A549 (cell line): Measurements from ENCODE around the gene UBA7. TPM values are rescaled to one million over a fixed set of nuclear protein-coding genes. Genes with fewer than 3 reads are reported as not detected.
"Not testable (repeated sequence)": the region's sequence is repeated elsewhere in the genome, so short reads cannot be mapped to it uniquely, and the experiment has no call there.

ENCODE experiments used
- ATAC-seq, 2 experiments: fragments of 200-7000 bp in 1 of 2; fragments of >200 bp in 1 of 2; cut with Nextera tagmentation in 1 of 2; cut with Tn5 transposase in 1 of 2; 3 replicates each; pipeline versions ENCODE4 v1.8.0 to v1.9.1; 2018 to 2020; ENCODE audit warnings: mild to moderate bottlenecking in 1 of 2, moderate library complexity in 1 of 2
- CTCF ChIA-PET: fragments of 300-600 bp; sonication (Branson Sonifier 250); formaldehyde crosslinking; extraction: SDS; loops from one replicate; lab custom pipeline; 2021; ENCODE audit warnings: antibody characterized with exemption, inconsistent platforms; lab: Yijun Ruan, JAX
- POLR2A ChIA-PET: fragments of 350-600 bp; formaldehyde crosslinking; extraction: SDS; loops from one replicate; lab custom pipeline; 2021; ENCODE audit warnings: antibody characterized with exemption, inconsistent platforms; lab: Yijun Ruan, JAX
- DNase-seq, 2 experiments: peaks; one replicate each; pipeline versions ENCODE4 v3.0.0 to v3.0.0-alpha.2; 2011 to 2016; ENCODE audit warnings: low read depth in 1 of 2, low spot score in 1 of 2
- FAIRE-seq: peaks from 2 replicates; lab custom pipeline; 2011; peaks lifted over from hg19 to GRCh38; lab: Jason Lieb, UNC
- H3K27ac ChIP-seq, 2 experiments: fragments of >200 bp; sonication (Bioruptor Twin); formaldehyde crosslinking; 3 replicates each; pipeline ENCODE4 v1.5.1; 2016 to 2017
- H3K4me1 ChIP-seq: fragments of >200 bp; sonication (Bioruptor Twin); formaldehyde crosslinking; 3 replicates; pipeline ENCODE4 v1.6.1; 2016
- H3K4me2 ChIP-seq: fragments of >200 bp; sonication (Bioruptor Twin); formaldehyde crosslinking; 3 replicates; pipeline ENCODE4 v1.6.1; 2016
- H3K4me3 ChIP-seq: fragments of >200 bp; sonication (Bioruptor Twin); formaldehyde crosslinking; 3 replicates; pipeline ENCODE4 v1.5.1; 2016
- H3K9me3 ChIP-seq: fragments of >200 bp; sonication (Bioruptor Twin); formaldehyde crosslinking; 3 replicates; pipeline ENCODE4 v1.6.1; 2016
- CHD4 ChIP-seq: fragments of 200-600 bp; sonication (generic); IDR thresholded peaks from 2 replicates; pipeline ENCODE4 v1.6.1; 2016; ENCODE audit warnings: antibody characterized with exemption, mild to moderate bottlenecking, borderline replicate concordance
- EHF ChIP-seq: fragments of 250-450 bp; sonication (Bioruptor Pico); IDR thresholded peaks from 2 replicates; pipeline ENCODE4 v1.5.0; 2020; ENCODE audit warnings: mild to moderate bottlenecking
- ESRRA ChIP-seq: fragments of 150-350 bp; IDR thresholded peaks from 2 replicates; pipeline ENCODE4 v1.6.1; 2014; ENCODE audit warnings: mild to moderate bottlenecking, low read length, borderline replicate concordance
- FOSL2 ChIP-seq, 2 experiments: fragments of 450-650 bp in 1 of 2; fragments of >200 bp in 1 of 2; sonication (Bioruptor Twin) in 1 of 2; formaldehyde crosslinking; IDR thresholded peaks; 2 replicates each; pipeline versions ENCODE4 v1.5.0 to v1.6.1; 2016 to 2020; ENCODE audit warnings: mild to moderate bottlenecking in 1 of 2, moderate library complexity in 1 of 2
- HOXB5 ChIP-seq: fragments of 250-450 bp; sonication (Bioruptor Pico); IDR thresholded peaks from 2 replicates; pipeline ENCODE4 v1.5.0; 2020; ENCODE audit warnings: mild to moderate bottlenecking, moderate library complexity
- KDM1A ChIP-seq: fragments of 200-600 bp; sonication (generic); IDR thresholded peaks from 2 replicates; pipeline ENCODE4 v1.6.1; 2016; ENCODE audit warnings: low read depth, mild to moderate bottlenecking
- SMC3 ChIP-seq: fragments of >200 bp; sonication (Bioruptor Twin); formaldehyde crosslinking; IDR thresholded peaks from 3 replicates; pipeline ENCODE4 v1.6.1; 2018; ENCODE audit warnings: inconsistent platforms
- ZSCAN20 ChIP-seq: fragments of 250-450 bp; sonication (Bioruptor Pico); IDR thresholded peaks from 2 replicates; pipeline ENCODE4 v1.8.0; 2022; ENCODE audit warnings: mild to moderate bottlenecking, moderate library complexity
- WGBS: methylation state at CpG from one replicate; pipeline ENCODE4 v1.1.6; 2017; ENCODE audit errors: missing lambda C conversion rate; 5-methylcytosine and 5-hydroxymethylcytosine counted together
- polyA plus RNA-seq, 4 experiments: library from polyadenylated mRNA; depleted of rRNA in 3 of 4; stranded (reverse); fragments of >200 nt; fragmentation: RNase III in 1 of 4; extraction: RNeasy Plus Mini Kit Qiagen cat#74134 plus additional on column Dnase treatment in 1 of 4; gene quantifications; 2 replicates in 3 of 4; 3 replicates in 1 of 4; pipeline ENCODE4 v1.2.3, GENCODE V29; 2011 to 2017
- TF ChIP-seq, protein P1 (sequence below): fragments of >200 bp; sonication (Bioruptor Twin); formaldehyde crosslinking; IDR thresholded peaks from 3 replicates; pipeline ENCODE4 v1.6.1; 2016
- TF ChIP-seq, protein P2 (sequence below): fragments of 200-600 bp; sonication (generic); IDR thresholded peaks from 2 replicates; pipeline ENCODE4 v1.6.1; 2016; ENCODE audit warnings: antibody characterized with exemption, mild to moderate bottlenecking, moderate library complexity

Gene UBA7
- polyA plus RNA-seq, 2 of the 4 experiments (the other 2 are of a cell fraction) = 0.22 to 0.54 TPM

DNA sequence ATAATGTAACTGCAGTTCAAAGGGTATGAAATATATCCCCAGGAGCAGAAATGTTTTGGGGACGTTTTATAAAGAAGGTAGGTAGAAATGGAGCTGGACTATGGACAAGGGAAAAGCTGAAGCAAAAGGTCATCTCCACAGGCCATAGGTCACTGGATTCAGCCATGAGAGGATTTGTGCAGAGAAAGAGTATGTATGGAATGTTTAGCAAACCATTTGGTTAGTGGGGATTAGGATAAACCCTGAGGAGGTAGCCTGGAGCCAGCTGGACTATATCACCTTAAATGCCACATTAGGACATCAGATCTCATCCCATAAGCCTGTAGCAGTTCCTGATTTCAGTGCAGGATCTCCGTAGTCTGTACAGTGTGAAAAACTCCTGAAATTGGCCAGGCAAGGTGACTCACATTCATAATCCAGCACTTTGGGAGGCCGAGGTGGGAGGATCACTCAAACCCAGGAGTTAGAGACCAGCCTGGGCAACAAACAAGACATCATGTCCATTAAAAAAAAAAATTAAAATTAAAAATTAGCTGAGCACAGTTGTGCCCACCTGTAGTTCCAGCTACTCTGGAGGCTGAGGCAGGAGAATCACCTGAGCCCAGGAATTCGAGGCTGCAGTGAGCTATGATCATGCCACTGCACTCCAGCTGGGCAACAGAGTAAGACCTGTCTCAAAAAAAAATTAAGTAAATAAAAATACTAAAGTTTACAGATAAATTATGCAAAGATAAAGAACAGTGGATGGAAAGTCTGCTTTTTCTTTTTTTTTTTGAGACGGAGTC, 32.1 kb downstream of the UBA7 start:
- WGBS = 90% methylated on average over 5 of the region's 5 CpGs
- no peak for TF ChIP-seq KDM1A
- TF ChIP-seq, protein P1, sequence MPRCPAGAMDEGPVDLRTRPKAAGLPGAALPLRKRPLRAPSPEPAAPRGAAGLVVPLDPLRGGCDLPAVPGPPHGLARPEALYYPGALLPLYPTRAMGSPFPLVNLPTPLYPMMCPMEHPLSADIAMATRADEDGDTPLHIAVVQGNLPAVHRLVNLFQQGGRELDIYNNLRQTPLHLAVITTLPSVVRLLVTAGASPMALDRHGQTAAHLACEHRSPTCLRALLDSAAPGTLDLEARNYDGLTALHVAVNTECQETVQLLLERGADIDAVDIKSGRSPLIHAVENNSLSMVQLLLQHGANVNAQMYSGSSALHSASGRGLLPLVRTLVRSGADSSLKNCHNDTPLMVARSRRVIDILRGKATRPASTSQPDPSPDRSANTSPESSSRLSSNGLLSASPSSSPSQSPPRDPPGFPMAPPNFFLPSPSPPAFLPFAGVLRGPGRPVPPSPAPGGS = no peak
- TF ChIP-seq, protein P2, sequence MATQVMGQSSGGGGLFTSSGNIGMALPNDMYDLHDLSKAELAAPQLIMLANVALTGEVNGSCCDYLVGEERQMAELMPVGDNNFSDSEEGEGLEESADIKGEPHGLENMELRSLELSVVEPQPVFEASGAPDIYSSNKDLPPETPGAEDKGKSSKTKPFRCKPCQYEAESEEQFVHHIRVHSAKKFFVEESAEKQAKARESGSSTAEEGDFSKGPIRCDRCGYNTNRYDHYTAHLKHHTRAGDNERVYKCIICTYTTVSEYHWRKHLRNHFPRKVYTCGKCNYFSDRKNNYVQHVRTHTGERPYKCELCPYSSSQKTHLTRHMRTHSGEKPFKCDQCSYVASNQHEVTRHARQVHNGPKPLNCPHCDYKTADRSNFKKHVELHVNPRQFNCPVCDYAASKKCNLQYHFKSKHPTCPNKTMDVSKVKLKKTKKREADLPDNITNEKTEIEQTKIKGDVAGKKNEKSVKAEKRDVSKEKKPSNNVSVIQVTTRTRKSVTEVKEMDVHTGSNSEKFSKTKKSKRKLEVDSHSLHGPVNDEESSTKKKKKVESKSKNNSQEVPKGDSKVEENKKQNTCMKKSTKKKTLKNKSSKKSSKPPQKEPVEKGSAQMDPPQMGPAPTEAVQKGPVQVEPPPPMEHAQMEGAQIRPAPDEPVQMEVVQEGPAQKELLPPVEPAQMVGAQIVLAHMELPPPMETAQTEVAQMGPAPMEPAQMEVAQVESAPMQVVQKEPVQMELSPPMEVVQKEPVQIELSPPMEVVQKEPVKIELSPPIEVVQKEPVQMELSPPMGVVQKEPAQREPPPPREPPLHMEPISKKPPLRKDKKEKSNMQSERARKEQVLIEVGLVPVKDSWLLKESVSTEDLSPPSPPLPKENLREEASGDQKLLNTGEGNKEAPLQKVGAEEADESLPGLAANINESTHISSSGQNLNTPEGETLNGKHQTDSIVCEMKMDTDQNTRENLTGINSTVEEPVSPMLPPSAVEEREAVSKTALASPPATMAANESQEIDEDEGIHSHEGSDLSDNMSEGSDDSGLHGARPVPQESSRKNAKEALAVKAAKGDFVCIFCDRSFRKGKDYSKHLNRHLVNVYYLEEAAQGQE = no peak
- TF ChIP-seq ESRRA = no peak
- TF ChIP-seq EHF (CRISPR knock-in tag) = no peak
- no peak for TF ChIP-seq FOSL2 (IDR thresholded peaks at IDR 0.05)
- TF ChIP-seq FOSL2 (CRISPR knock-in tag; IDR thresholded peaks at IDR 0.05) = no peak
- no peak for TF ChIP-seq SMC3
- TF ChIP-seq HOXB5 (CRISPR knock-in tag) = no peak
- TF ChIP-seq, all 56 proteins: peak for 0
- no peak overlapping the region for H3K4me3 ChIP-seq
- H3K27ac ChIP-seq = no peak overlapping the region
- FAIRE-seq (no peak), DNase-seq (no peak), ATAC-seq (no peak)
- 0 out of 3 replicates have a peak, but pooled peaks cover 6% of the 10 kb centered on the region for H3K4me1 ChIP-seq
- ChIA-PET POLR2A (no interaction called here), CTCF (interaction anchor here (0.5 kb wide), 1 partner anchor 52 kb away, joined by 3 read pairs; no protein-coding TSS in a partner anchor)
- no peak overlapping the region for H3K4me2 ChIP-seq
- no peaks in the 10 kb centered on the region for H3K9me3 ChIP-seq

DNA sequence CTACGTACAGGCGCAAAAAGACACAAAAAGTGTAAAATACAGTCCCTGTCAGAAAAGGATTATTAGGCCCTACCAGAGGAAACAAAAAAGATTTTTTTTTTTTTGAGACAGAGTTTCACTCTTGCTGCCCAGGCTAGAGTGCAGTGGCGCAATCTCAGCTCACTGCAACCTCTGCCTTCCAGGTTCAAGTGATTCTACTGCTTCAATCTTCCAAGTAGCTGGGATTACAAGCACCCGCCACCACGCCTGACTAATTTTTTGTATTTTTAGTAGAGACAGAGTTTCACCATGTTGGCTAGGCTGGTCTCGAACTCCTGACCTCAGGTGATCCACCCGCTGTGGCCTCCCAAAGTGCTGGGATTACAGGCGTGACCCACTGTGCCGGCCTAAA, 32.8 kb downstream of the UBA7 start:
- ATAC-seq, H3K9me3 ChIP-seq, H3K4me3 ChIP-seq, H3K4me1 ChIP-seq, POLR2A ChIA-PET, FAIRE-seq, DNase-seq, H3K4me2 ChIP-seq, H3K27ac ChIP-seq: not testable (repeated sequence)
- 83% methylated on average over 9 of the region's 9 CpGs for WGBS
- CTCF ChIA-PET = interaction anchor here (0.5 kb wide), 1 partner anchor 52 kb away, joined by 3 read pairs; no protein-coding TSS in a partner anchor

DNA sequence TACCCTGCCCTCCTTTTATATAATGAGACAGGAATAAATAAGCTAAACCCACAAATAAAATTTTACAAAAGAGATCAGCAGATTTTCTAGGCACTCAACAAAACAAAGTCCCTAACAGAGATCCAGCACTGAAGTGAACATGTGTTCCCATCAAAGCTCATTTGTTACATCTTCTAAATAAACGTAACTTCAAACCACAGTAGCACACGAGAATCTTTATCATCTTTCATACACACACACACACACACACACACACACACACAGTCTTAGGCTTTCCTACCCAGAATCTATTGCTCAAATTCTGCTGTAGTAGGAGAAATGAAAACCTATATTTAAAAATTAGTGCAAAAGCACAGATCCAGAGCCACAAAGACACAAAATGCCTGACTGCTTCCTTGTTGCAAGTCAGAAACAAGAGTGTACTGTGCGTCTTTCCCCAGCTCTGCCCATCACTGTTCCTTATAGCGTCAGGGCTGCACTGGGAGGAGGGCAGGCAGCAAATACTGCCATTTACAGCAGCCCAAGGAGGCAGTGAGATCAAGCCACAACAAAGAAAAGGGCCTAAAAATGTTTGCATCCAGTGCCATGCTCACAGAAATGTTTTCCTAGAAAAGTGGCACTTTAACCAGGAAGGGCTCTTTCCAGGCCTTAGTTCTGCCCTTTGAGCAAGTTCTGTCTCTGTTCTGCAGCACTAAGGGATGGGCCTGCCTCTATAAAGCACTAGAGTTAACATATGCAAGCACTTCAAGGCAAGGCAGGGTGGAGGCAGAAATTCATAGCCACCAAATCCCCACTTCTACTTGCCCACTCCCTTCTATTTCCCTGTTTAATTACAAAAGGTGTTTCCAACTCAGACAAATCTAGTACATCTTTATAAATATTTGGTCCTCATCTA, 33.4 kb downstream of the UBA7 start:
- DNase-seq (no peak), FAIRE-seq (no peak), ATAC-seq (no peak)
- Histone ChIP-seq H3K27ac (no peak overlapping the region), H3K9me3 (no peaks in the 10 kb centered on the region), H3K4me3 (no peak overlapping the region), H3K4me2 (no peak overlapping the region), H3K4me1 (0 out of 3 replicates have a peak, but pooled peaks cover 6% of the 10 kb centered on the region)
- 96% methylated on average over 4 of the region's 4 CpGs for WGBS
- CTCF ChIA-PET = interaction anchor here (0.9 kb wide), 1 partner anchor 22 kb away, joined by 3 read pairs; the partner anchor contains the start of gene INKA1
- no peak for TF ChIP-seq ZSCAN20
- TF ChIP-seq KDM1A = no peak
- TF ChIP-seq CHD4 = no peak
- POLR2A ChIA-PET = no interaction called here
